HEK293T (cell line): ENCODE measurements around the gene TDRD5.

Experiments used
- BHLHE40 ChIP-seq: fragments of 450-650 bp; IDR thresholded peaks from 2 replicates; pipeline ENCODE4 v1.6.1; 2016; ENCODE audit warnings: mild to moderate bottlenecking, moderate library complexity, borderline replicate concordance
- CTBP1 ChIP-seq: fragments of 450-650 bp; IDR thresholded peaks from 2 replicates; pipeline ENCODE4 v1.6.1; 2016; ENCODE audit warnings: borderline replicate concordance
- ELF4 ChIP-seq: fragments of 450-650 bp; IDR thresholded peaks from 2 replicates; pipeline ENCODE4 v1.6.1; 2017; ENCODE audit warnings: antibody characterized with exemption
- FOXK2 ChIP-seq: fragments of 450-650 bp; IDR thresholded peaks from 2 replicates; pipeline ENCODE4 v1.6.1; 2016; ENCODE audit warnings: mild to moderate bottlenecking
- FOXM1 ChIP-seq: fragments of 450-650 bp; IDR thresholded peaks from 2 replicates; pipeline ENCODE4 v1.6.1; 2017; ENCODE audit warnings: mild to moderate bottlenecking, borderline replicate concordance
- HDGF ChIP-seq: fragments of 450-650 bp; IDR thresholded peaks from 2 replicates; pipeline ENCODE4 v1.6.1; 2017; ENCODE audit warnings: antibody characterized with exemption, borderline replicate concordance
- L3MBTL2 ChIP-seq: fragments of 450-650 bp; conservative IDR thresholded peaks from 2 replicates; pipeline ENCODE4 v1.6.1; 2016; ENCODE audit warnings: mild to moderate bottlenecking
- LEF1 ChIP-seq: fragments of 450-650 bp; IDR thresholded peaks from 2 replicates; pipeline ENCODE4 v1.6.1; 2017; ENCODE audit warnings: mild to moderate bottlenecking, borderline replicate concordance
- NFRKB ChIP-seq: fragments of 450-650 bp; IDR thresholded peaks from 2 replicates; pipeline ENCODE4 v1.6.1; 2016; ENCODE audit warnings: mild to moderate bottlenecking, moderate library complexity
- SP1 ChIP-seq: fragments of 450-650 bp; IDR thresholded peaks from 2 replicates; pipeline ENCODE4 v1.6.1; 2017
- SUZ12 ChIP-seq: fragments of 450-650 bp; IDR thresholded peaks from 2 replicates; pipeline ENCODE4 v1.6.1; 2016; ENCODE audit warnings: mild to moderate bottlenecking

GRCh38 chr1:179702946-179703539, 111.4 kb downstream of the TDRD5 start:
- TF ChIP-seq ELF4 (no peak), BHLHE40 (no peak), NFRKB (no peak), LEF1 (no peak), FOXK2 (no peak), CTBP1 (no peak), FOXM1 (no peak), HDGF (no peak), SUZ12 (no peak), SP1 (no peak), L3MBTL2 (no peak)
